ENCODE measurements around the gene WDR86. TPM values are rescaled to one million over a fixed set of nuclear protein-coding genes. Genes with fewer than 3 reads are reported as not detected.

The WDR86 gene
- total RNA-seq, 2 experiments from 2014 or later: not detected

GRCh38 chr7:151394076-151395035 lies 15.5 kb downstream of the WDR86 start:
- Mint-ChIP-seq H3K36me3 (ENCODE audit: low read depth) (no peaks in the 10 kb centered on the region), H3K27me3 (no peaks in the 10 kb centered on the region), H3K27ac (no peak overlapping the region), H3K4me1 (peaks cover 3% of the 10 kb centered on the region), H3K9me3 (ENCODE audit: low read depth) (peaks cover 4% of the 10 kb centered on the region), H3K4me3 (no peak overlapping the region)
- intact Hi-C loops (cut with DNase I, micrococcal nuclease): no loop called here
- no peak for ATAC-seq
- DNase-seq: no peak
- ChIA-PET CTCF (interaction anchor here (0.6 kb wide), 1 partner anchor 11 kb away, joined by 3 read pairs; no protein-coding TSS in a partner anchor), POLR2A (no interaction called here)

- H3K4me1 Mint-ChIP-seq: peaks cover 3% of the 10 kb centered on the region
- DNase-seq: no peak
- no peaks in the 10 kb centered on the region for H3K36me3 Mint-ChIP-seq (ENCODE audit: low read depth)
- H3K27ac Mint-ChIP-seq: no peak overlapping the region
- ChIA-PET POLR2A (no interaction called here), CTCF (interaction anchor here (0.6 kb wide), 1 partner anchor 10 kb away, joined by 3 read pairs; no protein-coding TSS in a partner anchor)
- no peak for ATAC-seq
- H3K9me3 Mint-ChIP-seq (ENCODE audit: low read depth): peaks cover 4% of the 10 kb centered on the region
- intact Hi-C loops (cut with DNase I, micrococcal nuclease): no loop called here
- H3K4me3 Mint-ChIP-seq: no peak overlapping the region
- H3K27me3 Mint-ChIP-seq: no peaks in the 10 kb centered on the region
These were observed 16.5 kb downstream of the WDR86 start for GRCh38 chr7:151393031-151393977.

DNA sequence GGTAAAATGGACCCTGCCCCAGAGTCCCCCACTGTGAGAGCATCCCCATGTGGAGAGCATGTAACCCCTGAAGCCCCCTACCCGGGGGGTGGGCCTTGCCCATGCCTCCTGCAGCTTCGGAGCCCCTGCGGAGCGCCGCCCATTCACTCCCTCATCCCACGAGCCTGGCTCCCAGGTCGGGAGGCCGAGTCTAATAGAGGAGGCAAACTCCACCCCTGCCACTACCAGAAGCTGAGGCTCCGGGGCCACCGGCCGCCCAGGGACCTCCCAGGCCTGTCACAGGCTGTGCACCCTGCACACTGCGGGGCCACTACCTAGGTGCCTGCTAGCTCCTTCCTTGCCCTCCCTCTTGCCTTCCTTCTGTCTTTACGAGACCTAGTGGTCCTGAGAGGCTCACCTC lies 17.4 kb downstream of the WDR86 start:
- no peaks in the 10 kb centered on the region for H3K27me3 Mint-ChIP-seq
- no peaks in the 10 kb centered on the region for H3K36me3 Mint-ChIP-seq (ENCODE audit: low read depth)
- CTCF ChIA-PET: interaction anchor here (0.5 kb wide), 1 partner anchor 46 kb away, joined by 3 read pairs; no protein-coding TSS in a partner anchor
- POLR2A ChIA-PET: no interaction called here
- no peak for ATAC-seq
- DNase-seq: no peak
- intact Hi-C loops (cut with DNase I, micrococcal nuclease): no loop called here
- H3K4me3 Mint-ChIP-seq: no peak overlapping the region
- H3K4me1 Mint-ChIP-seq: no peaks in the 10 kb centered on the region
- H3K27ac Mint-ChIP-seq: no peak overlapping the region
- H3K9me3 Mint-ChIP-seq (ENCODE audit: low read depth): no peaks in the 10 kb centered on the region

DNA sequence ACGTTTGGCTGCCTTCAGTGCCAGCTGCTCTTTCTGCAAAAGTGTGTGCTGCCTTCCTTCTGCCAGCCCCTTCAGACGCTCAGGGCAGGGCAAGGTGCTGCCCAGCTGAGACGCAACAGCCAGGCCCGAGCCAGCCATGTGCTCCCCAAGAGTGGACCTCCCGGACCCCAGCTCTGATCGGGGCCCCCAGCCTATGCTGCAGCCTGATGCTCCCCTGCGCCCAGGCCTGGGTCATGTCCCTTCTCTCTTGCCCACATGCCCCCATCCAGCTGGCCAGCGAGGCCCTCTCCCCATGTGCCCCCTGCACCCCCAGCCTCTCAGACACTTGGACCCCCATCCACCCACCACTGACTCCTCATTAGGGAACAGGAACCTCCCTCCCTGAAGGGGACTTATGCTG lies 17.8 kb downstream of the WDR86 start:
- ATAC-seq (no peak), DNase-seq (no peak)
- no peaks in the 10 kb centered on the region for H3K9me3 Mint-ChIP-seq (ENCODE audit: low read depth)
- H3K4me1 Mint-ChIP-seq: no peaks in the 10 kb centered on the region
- no peak overlapping the region for H3K4me3 Mint-ChIP-seq
- no peaks in the 10 kb centered on the region for H3K36me3 Mint-ChIP-seq (ENCODE audit: low read depth)
- no peaks in the 10 kb centered on the region for H3K27me3 Mint-ChIP-seq
- no peak overlapping the region for H3K27ac Mint-ChIP-seq
- POLR2A ChIA-PET: no interaction called here
- intact Hi-C loops (cut with DNase I, micrococcal nuclease): no loop called here
- CTCF ChIA-PET: interaction anchor here (0.5 kb wide), 1 partner anchor 46 kb away, joined by 3 read pairs; no protein-coding TSS in a partner anchor

GRCh38 chr7:151391358-151391730 lies 18.5 kb downstream of the WDR86 start:
- ATAC-seq: no peak
- no peak overlapping the region for H3K4me3 Mint-ChIP-seq
- CTCF ChIA-PET: no interaction called here

DNA sequence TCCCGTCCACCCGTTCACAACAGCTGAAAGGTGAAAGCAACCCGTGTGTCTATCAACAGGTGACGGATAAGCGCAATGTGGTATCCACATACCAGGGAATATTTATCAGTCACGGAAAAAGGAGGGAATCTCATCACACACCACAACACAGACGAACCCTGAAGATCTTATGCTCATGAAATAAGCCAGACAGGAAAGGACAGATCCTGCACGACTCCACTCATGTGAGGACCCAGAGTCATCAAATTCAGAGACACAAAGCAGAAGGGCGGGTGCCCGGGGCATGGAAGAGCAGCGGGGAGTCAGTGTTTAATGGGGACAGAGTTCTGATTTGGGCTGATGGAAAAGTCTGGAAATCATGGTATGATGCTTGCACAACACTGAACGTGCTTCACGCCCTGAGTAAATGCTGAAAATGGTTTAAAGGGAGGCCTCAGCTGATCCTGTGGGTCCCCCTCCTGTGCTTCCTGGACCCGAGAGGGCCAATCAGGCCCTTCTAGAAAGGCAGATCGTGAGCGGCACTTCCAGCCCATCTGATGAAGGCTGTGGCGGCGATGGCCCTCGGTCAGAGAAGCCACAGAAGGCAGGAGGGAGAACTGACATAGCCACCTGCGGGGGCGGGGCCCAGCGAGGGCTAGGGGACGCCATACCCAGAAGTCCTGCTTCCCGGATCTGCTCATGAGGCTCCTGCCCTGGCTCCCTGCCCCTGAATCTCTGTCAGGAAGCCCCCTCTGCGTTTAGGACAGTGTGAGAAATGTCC lies 19.1 kb downstream of the WDR86 start:
- no peaks in the 10 kb centered on the region for H3K36me3 Mint-ChIP-seq (ENCODE audit: low read depth)
- ATAC-seq: no peak
- no peak overlapping the region for H3K4me3 Mint-ChIP-seq

More at GRCh38 chr7:151391358-151391730, 18.5 kb downstream of the WDR86 start:
- Mint-ChIP-seq H3K27ac (no peak overlapping the region), H3K36me3 (ENCODE audit: low read depth) (no peaks in the 10 kb centered on the region), H3K4me1 (no peaks in the 10 kb centered on the region), H3K9me3 (ENCODE audit: low read depth) (no peaks in the 10 kb centered on the region), H3K27me3 (no peaks in the 10 kb centered on the region)
- intact Hi-C loops (cut with DNase I, micrococcal nuclease): no loop called here
- POLR2A ChIA-PET: no interaction called here
- no peak for DNase-seq

DNA sequence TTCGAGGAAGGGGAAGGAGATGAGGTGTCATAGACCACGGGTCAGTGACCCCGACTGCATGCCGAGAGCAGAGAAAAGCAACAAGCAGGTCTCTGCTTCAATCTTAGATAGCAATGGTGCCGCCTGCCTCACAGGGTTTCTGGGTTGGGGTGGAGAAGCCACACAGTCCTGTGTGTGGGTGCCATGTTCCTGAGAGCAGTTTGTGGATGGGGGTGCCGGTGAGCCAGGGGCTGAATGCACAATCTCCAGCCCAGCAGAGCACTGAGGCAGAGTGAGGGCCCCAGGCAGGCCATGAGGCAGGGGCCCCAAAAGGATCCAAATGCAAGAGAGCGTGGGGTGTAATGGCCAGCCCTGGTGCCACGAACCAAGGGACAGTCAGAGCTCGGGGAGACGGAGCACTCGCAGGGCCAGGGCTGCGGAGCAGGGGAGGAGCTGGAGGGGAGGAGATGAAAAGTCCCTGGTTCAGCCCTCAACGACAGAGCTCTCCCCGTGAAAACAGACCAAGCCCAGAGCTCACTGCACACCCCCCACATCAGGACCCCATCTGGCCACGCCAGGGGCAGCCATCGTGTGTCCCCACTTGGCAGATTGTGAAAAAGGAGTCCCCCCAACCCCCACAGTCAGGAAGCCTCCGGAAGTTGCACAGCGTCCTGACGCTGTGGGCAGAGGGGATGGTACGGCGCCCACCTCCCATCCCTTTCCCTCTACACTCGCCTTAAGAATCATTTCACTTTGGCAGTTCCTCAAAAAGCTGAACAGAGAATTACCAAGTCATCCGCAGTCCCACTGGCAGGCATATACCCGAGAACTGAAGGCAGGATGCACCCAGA lies 19.9 kb downstream of the WDR86 start:
- H3K27ac Mint-ChIP-seq: no peak overlapping the region
- no peaks in the 10 kb centered on the region for H3K9me3 Mint-ChIP-seq (ENCODE audit: low read depth)
- intact Hi-C loops (cut with DNase I, micrococcal nuclease): no loop called here
- H3K4me1 Mint-ChIP-seq: no peaks in the 10 kb centered on the region
- no peaks in the 10 kb centered on the region for H3K27me3 Mint-ChIP-seq
- no peaks in the 10 kb centered on the region for H3K36me3 Mint-ChIP-seq (ENCODE audit: low read depth)
- ChIA-PET CTCF (interaction anchor here (0.6 kb wide), 1 partner anchor 45 kb away, joined by 3 read pairs; no protein-coding TSS in a partner anchor), POLR2A (no interaction called here)
- DNase-seq (no peak), ATAC-seq (no peak)
- no peak overlapping the region for H3K4me3 Mint-ChIP-seq

More for the DNA sequence above, 19.1 kb downstream of the WDR86 start:
- ChIA-PET CTCF (interaction anchor here (0.6 kb wide), 1 partner anchor 44 kb away, joined by 3 read pairs; no protein-coding TSS in a partner anchor), POLR2A (no interaction called here)
- Mint-ChIP-seq H3K4me1 (no peaks in the 10 kb centered on the region), H3K27me3 (no peaks in the 10 kb centered on the region), H3K27ac (no peak overlapping the region), H3K9me3 (ENCODE audit: low read depth) (no peaks in the 10 kb centered on the region)
- intact Hi-C loops (cut with DNase I, micrococcal nuclease): no loop called here
- no peak for DNase-seq

DNA sequence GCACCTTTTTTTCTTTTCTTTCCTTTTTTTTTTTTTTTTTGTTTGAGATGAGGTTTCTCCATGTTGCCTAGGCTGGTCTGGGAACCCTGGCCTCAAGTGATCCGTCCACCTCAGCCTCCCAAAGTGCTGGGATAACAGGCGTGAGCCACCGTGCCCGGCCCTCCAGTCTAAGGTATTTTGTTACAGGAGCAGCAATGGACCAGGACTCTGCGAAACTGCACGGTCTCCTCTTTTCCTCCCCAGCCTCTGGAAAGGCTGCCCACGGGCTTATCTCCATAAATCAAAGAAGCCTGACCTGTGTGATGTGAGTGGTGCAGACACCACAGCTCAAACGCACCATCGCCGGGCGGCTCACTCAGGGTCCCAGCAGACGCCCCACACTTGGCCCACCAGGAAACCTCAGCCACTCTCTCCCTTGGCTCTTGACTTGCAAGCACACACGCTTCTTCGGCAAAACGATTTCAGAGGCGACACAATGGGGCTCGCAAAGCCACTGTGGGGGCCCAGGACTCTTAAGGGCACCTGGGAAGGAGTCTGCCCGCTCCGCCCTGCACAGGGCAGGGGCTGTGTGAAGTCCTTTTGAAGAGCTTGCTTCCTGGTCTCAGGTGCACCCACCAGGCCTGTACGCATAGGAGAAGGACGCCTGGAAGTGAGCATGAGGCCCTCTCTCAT lies 20.6 kb downstream of the WDR86 start:
- Mint-ChIP-seq H3K4me3 (no peak overlapping the region), H3K36me3 (ENCODE audit: low read depth) (no peaks in the 10 kb centered on the region), H3K27me3 (no peaks in the 10 kb centered on the region), H3K9me3 (ENCODE audit: low read depth) (no peaks in the 10 kb centered on the region), H3K4me1 (no peaks in the 10 kb centered on the region), H3K27ac (no peak overlapping the region)
- intact Hi-C loops (cut with DNase I, micrococcal nuclease): no loop called here
- ChIA-PET CTCF (no interaction called here), POLR2A (no interaction called here)
- DNase-seq (no peak), ATAC-seq (no peak)

- intact Hi-C loops (cut with DNase I, micrococcal nuclease): no loop called here
- POLR2A ChIA-PET: no interaction called here
- peaks cover 8% of the 10 kb centered on the region for H3K27me3 Mint-ChIP-seq
- no peak overlapping the region for H3K27ac Mint-ChIP-seq
- no peaks in the 10 kb centered on the region for H3K9me3 Mint-ChIP-seq (ENCODE audit: low read depth)
- no peak for DNase-seq
- H3K36me3 Mint-ChIP-seq (ENCODE audit: low read depth): no peaks in the 10 kb centered on the region
- no peaks in the 10 kb centered on the region for H3K4me1 Mint-ChIP-seq
- ATAC-seq: no peak
- CTCF ChIA-PET: no interaction called here
- H3K4me3 Mint-ChIP-seq: no peak overlapping the region
These were observed 21.4 kb downstream of the WDR86 start for GRCh38 chr7:151388430-151388829.

DNA sequence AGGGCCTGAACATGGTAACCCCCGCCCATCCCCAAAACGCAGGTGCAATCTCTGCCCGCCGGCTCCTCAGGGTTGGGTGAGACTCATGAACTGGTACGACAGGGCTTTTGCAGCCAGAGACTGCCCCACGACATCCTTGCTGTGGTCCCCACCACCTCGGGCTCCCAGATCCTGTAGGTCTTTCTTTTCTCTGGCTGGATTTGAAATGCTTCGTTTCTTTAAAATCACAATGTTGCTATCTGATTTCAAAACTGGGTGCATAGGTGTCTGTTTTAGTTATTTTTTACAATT lies 21.9 kb downstream of the WDR86 start:
- intact Hi-C loops (cut with DNase I, micrococcal nuclease): no loop called here
- H3K36me3 Mint-ChIP-seq (ENCODE audit: low read depth): no peaks in the 10 kb centered on the region
- no peak overlapping the region for H3K27ac Mint-ChIP-seq
- peaks cover 8% of the 10 kb centered on the region for H3K27me3 Mint-ChIP-seq
- DNase-seq (no peak), ATAC-seq (no peak)
- H3K9me3 Mint-ChIP-seq (ENCODE audit: low read depth): no peaks in the 10 kb centered on the region
- POLR2A ChIA-PET: no interaction called here
- CTCF ChIA-PET: no interaction called here
- H3K4me1 Mint-ChIP-seq: no peaks in the 10 kb centered on the region
- H3K4me3 Mint-ChIP-seq: no peak overlapping the region

Data from activated CD4-positive, alpha-beta T cell treated with anti-CD3 and anti-CD28 coated beads for 36 hours (primary cell).